SU-DHL-6 (cell line): Measurements from ENCODE around the gene TMEM35B.
"Not testable (repeated sequence)": the region's sequence is repeated elsewhere in the genome, so short reads cannot be mapped to it uniquely, and the experiment has no call there.

Experiments
- EZH2phosphoT487 ChIP-seq: fragments of 200-600 bp; sonication (generic), shearing (Covaris generic); conservative IDR thresholded peaks from 2 replicates; pipeline ENCODE4 v1.6.1; 2018; ENCODE audit warnings: mild to moderate bottlenecking, antibody characterized with exemption, low read length, moderate library complexity, mixed read lengths
- TF ChIP-seq, protein P1 (sequence below): fragments of 200-600 bp; sonication (generic); IDR thresholded peaks from one replicate; pipeline ENCODE4 v1.5.1; 2017; ENCODE audit warnings: antibody characterized with exemption, mild to moderate bottlenecking, low read length, moderate library complexity; ENCODE audit not compliant: insufficient read depth, poor library complexity, severe bottlenecking

DNA sequence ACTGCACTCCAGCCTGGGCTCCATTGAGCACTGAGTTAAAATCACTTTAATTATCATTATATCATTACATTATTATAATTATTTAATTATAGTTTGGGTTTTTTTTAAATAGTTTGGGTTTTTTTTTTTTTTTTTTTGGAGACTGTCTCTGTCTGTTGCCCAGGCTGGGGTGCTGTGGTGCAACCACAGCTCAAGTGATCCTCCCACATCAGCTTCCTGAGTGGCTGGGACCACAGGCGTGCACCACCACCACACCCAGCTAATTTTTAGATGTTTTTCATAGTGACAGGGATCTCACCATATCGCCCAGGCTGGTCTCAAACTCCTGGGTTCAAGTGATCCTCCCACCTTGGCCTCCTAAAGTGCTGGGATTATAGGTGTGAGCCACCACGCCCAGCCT, 16.9 kb downstream of the TMEM35B start:
- TF ChIP-seq, protein P1, sequence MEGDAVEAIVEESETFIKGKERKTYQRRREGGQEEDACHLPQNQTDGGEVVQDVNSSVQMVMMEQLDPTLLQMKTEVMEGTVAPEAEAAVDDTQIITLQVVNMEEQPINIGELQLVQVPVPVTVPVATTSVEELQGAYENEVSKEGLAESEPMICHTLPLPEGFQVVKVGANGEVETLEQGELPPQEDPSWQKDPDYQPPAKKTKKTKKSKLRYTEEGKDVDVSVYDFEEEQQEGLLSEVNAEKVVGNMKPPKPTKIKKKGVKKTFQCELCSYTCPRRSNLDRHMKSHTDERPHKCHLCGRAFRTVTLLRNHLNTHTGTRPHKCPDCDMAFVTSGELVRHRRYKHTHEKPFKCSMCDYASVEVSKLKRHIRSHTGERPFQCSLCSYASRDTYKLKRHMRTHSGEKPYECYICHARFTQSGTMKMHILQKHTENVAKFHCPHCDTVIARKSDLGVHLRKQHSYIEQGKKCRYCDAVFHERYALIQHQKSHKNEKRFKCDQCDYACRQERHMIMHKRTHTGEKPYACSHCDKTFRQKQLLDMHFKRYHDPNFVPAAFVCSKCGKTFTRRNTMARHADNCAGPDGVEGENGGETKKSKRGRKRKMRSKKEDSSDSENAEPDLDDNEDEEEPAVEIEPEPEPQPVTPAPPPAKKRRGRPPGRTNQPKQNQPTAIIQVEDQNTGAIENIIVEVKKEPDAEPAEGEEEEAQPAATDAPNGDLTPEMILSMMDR, result not testable (repeated sequence)
- not testable (repeated sequence) for TF ChIP-seq EZH2phosphoT487
